H1 (cell line): ENCODE measurements around the gene MRPL4. TPM values are rescaled to one million over a fixed set of nuclear protein-coding genes. Genes with fewer than 3 reads are reported as not detected.

Experiments used
- GABPA ChIP-seq: IDR thresholded peaks from 2 replicates; pipeline ENCODE4 v1.6.1; 2011; ENCODE audit warnings: mild to moderate bottlenecking, low read length, moderate library complexity, borderline replicate concordance; ENCODE audit not compliant: insufficient read depth
- JUN ChIP-seq: IDR thresholded peaks from 2 replicates; pipeline ENCODE4 v1.6.1; 2011; ENCODE audit warnings: low read depth, mild to moderate bottlenecking, improper control_type of control experiment, low read length
- KDM4A ChIP-seq: IDR thresholded peaks from one replicate; pipeline ENCODE4 v1.7.1; 2012; ENCODE audit warnings: low read depth, mild to moderate bottlenecking, moderate library complexity, low read length, inconsistent platforms; ENCODE audit not compliant: severe bottlenecking
- SP1 ChIP-seq: IDR thresholded peaks from 2 replicates; pipeline ENCODE4 v1.6.1; 2011; ENCODE audit warnings: low read depth, low read length
- SRF ChIP-seq: IDR thresholded peaks from 2 replicates; pipeline ENCODE4 v1.6.1; 2011; ENCODE audit warnings: mild to moderate bottlenecking, low read depth, low read length, moderate library complexity
- SUZ12 ChIP-seq: fragments of 200-600 bp; sonication (generic); IDR thresholded peaks from 2 replicates; pipeline ENCODE4 v1.6.1; 2012; ENCODE audit warnings: mild to moderate bottlenecking, inconsistent platforms, low read length, moderate library complexity, mixed read lengths
- polyA plus RNA-seq, 7 experiments: library from polyadenylated mRNA; depleted of rRNA in 3 of 7; stranded (reverse) in 5 of 7; unstranded in 2 of 7; fragments of >200 nt in 5 of 7; fragments of 200-250 nt in 2 of 7; gene quantifications; 1 replicate in 5 of 7; 2 replicates in 1 of 7; 4 replicates in 1 of 7; pipeline versions ENCODE4 v1.2.1 to v1.2.3, GENCODE V29; 2011 to 2013; ENCODE audit warnings: missing spikeins in 2 of 7, mixed read lengths in 2 of 7
- total RNA-seq: library from RNA; stranded (reverse); fragmentation: NEBNext Ultra II Directional; extraction: Animal tissue kit (Norgen Biotek cat#: 25700); gene quantifications from 2 replicates; pipeline ENCODE4 v1.2.1, GENCODE V29; 2021
- TF ChIP-seq, protein P1 (sequence below): fragments of 300-600 bp; sonication (generic); IDR thresholded peaks from 2 replicates; pipeline ENCODE4 v1.7.1; 2012; ENCODE audit warnings: low read length, moderate library complexity, mild to moderate bottlenecking, inconsistent platforms; ENCODE audit not compliant: insufficient replicate concordance

The MRPL4 gene
- total and polyA plus RNA-seq, 2 of the 8 experiments (the other 6 are each of a cell fraction or from before 2014, with no cell fraction given): 82.3 to 187 TPM

DNA sequence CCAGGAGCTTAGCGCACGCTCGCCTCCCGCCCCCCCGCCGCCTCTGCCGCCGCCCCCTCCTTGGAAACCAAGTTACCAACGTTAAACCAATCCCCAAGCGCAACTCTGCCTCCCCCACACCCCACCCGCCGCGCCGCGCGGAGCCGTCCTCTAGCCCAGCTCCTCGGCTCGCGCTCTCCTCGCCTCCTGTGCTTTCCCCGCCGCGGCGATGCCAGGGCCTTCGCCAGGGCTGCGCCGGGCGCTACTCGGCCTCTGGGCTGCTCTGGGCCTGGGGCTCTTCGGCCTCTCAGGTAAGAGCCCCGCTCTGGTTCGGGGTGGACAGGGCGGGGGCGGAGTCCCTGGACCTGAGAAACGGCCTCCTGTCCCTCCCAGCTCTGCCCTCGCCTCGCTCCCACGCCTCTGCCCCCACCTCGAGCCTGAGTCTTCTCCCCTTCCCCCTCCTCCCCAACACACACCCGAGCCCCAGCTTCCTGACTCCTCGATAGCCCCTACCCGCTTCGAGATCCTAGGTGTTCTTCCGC lies 37.9 kb downstream of the MRPL4 start, which contains the start of gene ICAM5 (continued):
- TF ChIP-seq, protein P1, sequence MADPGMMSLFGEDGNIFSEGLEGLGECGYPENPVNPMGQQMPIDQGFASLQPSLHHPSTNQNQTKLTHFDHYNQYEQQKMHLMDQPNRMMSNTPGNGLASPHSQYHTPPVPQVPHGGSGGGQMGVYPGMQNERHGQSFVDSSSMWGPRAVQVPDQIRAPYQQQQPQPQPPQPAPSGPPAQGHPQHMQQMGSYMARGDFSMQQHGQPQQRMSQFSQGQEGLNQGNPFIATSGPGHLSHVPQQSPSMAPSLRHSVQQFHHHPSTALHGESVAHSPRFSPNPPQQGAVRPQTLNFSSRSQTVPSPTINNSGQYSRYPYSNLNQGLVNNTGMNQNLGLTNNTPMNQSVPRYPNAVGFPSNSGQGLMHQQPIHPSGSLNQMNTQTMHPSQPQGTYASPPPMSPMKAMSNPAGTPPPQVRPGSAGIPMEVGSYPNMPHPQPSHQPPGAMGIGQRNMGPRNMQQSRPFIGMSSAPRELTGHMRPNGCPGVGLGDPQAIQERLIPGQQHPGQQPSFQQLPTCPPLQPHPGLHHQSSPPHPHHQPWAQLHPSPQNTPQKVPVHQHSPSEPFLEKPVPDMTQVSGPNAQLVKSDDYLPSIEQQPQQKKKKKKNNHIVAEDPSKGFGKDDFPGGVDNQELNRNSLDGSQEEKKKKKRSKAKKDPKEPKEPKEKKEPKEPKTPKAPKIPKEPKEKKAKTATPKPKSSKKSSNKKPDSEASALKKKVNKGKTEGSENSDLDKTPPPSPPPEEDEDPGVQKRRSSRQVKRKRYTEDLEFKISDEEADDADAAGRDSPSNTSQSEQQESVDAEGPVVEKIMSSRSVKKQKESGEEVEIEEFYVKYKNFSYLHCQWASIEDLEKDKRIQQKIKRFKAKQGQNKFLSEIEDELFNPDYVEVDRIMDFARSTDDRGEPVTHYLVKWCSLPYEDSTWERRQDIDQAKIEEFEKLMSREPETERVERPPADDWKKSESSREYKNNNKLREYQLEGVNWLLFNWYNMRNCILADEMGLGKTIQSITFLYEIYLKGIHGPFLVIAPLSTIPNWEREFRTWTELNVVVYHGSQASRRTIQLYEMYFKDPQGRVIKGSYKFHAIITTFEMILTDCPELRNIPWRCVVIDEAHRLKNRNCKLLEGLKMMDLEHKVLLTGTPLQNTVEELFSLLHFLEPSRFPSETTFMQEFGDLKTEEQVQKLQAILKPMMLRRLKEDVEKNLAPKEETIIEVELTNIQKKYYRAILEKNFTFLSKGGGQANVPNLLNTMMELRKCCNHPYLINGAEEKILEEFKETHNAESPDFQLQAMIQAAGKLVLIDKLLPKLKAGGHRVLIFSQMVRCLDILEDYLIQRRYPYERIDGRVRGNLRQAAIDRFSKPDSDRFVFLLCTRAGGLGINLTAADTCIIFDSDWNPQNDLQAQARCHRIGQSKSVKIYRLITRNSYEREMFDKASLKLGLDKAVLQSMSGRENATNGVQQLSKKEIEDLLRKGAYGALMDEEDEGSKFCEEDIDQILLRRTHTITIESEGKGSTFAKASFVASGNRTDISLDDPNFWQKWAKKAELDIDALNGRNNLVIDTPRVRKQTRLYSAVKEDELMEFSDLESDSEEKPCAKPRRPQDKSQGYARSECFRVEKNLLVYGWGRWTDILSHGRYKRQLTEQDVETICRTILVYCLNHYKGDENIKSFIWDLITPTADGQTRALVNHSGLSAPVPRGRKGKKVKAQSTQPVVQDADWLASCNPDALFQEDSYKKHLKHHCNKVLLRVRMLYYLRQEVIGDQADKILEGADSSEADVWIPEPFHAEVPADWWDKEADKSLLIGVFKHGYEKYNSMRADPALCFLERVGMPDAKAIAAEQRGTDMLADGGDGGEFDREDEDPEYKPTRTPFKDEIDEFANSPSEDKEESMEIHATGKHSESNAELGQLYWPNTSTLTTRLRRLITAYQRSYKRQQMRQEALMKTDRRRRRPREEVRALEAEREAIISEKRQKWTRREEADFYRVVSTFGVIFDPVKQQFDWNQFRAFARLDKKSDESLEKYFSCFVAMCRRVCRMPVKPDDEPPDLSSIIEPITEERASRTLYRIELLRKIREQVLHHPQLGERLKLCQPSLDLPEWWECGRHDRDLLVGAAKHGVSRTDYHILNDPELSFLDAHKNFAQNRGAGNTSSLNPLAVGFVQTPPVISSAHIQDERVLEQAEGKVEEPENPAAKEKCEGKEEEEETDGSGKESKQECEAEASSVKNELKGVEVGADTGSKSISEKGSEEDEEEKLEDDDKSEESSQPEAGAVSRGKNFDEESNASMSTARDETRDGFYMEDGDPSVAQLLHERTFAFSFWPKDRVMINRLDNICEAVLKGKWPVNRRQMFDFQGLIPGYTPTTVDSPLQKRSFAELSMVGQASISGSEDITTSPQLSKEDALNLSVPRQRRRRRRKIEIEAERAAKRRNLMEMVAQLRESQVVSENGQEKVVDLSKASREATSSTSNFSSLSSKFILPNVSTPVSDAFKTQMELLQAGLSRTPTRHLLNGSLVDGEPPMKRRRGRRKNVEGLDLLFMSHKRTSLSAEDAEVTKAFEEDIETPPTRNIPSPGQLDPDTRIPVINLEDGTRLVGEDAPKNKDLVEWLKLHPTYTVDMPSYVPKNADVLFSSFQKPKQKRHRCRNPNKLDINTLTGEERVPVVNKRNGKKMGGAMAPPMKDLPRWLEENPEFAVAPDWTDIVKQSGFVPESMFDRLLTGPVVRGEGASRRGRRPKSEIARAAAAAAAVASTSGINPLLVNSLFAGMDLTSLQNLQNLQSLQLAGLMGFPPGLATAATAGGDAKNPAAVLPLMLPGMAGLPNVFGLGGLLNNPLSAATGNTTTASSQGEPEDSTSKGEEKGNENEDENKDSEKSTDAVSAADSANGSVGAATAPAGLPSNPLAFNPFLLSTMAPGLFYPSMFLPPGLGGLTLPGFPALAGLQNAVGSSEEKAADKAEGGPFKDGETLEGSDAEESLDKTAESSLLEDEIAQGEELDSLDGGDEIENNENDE: no peak
- TF ChIP-seq JUN: no peak
- TF ChIP-seq SUZ12: no peak
- TF ChIP-seq GABPA: no peak
- peak; percentile 1 for TF ChIP-seq KDM4A
- TF ChIP-seq SRF: no peak
- TF ChIP-seq SP1: no peak
- TF ChIP-seq, all 59 proteins: peak for 2
